Measurements from ENCODE around the gene NKX2-4.

The NKX2-4 gene

DNA sequence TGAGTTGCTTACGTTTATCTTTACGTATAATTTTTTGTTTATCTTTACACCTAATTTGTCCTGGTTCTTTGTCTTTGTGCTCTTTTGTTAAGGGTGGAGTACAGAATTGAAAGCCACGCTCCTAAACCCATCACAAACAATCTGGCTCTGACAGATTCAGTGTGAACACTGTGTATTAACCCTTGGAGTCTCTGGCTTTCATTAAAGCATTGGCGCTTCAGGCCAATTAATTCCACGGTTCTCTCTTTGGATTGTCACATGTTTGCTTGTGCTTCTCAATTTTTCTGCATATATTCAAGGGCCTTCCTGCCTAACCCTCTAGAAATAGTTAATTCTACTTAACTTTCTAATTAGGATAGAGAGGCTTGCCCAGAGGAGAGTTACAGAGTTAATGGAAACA, 38.6 kb downstream of the NKX2-4 start:
- no peak for DNase-seq

DNA sequence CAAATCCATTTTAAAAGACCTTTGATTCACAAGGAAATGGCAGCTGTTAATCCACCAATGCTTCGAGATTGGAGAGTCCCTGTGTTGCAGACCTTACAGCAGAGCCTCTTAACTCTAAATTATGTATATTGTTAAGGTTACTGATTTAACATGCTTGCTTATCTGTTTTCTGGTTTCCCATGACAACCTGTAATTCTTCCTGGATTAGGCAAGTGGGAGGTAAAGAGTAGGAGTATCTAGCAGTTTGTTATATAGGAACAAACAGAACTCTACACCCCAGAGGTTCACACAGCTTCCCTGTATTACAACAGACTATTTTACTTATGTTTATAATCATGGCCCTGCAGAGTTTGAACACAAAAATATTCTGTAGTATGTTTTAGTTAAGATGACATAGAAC, 39.5 kb downstream of the NKX2-4 start:
- DNase-seq, result no peak

DNA sequence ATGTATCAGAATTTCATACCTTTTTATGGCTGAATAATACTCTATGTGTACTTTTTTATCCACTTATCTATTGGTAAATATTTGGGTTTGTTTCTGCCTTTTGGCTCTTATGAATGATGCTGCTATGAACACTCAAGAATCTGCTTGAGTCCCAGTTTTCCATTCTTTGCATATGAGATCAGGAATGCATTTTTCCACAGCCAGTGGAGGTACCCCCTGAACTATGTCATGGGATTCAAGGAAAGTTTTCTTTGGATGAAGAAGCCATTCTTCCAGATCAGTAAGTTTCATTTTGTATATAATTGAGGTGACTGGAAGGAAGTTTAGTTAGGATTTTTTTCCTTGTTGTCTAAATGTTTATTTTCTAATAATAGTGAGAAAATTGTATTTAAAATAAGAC, 40.9 kb downstream of the NKX2-4 start:
- DNase-seq, result no peak

DNA sequence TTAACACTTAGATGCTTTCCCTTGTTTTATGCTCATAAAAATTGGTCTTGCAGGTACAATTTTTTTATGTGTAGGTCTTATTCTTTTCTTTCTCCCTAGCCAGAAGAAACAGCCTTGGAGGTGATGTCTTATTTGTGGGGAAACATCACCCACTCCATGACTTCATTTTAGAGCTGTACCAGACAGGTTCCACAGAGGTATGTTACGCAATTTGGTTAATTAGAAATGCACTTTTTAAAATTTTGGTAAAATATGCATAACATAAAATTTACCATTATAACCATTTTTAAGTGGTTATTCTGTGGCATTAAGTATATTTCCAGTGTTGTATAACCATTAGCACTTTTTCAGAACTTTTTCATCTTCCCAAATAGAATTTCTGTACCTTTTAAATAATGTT, 41.3 kb downstream of the NKX2-4 start:
- no peak for DNase-seq

DNA sequence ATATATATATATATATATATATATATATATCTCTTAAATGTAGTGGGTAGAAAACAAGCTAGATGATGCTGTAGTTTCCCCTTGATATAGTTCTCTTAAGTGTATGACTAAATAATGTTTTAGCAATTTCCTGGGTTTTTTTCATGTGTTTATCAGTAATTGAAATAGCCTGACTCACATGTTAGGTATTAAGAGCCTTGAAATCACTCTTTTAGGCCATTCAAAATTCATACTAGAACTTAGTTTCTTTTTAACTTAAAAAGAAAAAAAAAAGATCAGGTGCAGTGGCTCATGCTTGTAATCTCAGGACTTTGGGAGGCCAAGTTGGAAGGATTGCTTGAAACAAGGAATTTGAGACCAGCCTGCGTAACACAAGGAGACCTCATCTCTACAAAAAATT, 44.1 kb downstream of the NKX2-4 start:
- no peak for DNase-seq

DNA sequence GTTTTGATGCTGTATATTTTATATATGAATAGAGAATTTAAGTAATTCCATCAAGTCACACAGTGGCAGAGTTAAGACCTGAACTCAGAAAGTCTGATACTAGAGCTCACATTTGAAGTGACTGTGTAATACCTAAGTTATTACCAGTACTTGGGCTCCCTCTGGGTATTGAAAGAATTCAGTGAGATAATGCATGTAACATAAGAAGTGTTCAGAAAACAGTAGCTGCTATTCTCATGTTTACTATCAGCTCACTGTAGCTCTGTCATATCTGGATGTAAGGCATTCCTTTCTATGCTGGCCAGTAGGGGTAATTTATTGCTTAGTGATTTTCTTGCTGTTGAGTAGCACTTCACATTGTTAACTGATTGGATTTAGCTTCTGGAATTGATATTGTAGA, 44.6 kb downstream of the NKX2-4 start:
- peak; percentile 7 for DNase-seq
